DOHH2 (cell line): ENCODE results near the gene CCDC6.

Experiments used
- H3F3A ChIP-seq: fragments of 200-600 bp; sonication (generic), shearing (Covaris generic); 2 replicates; pipeline ENCODE4 v1.6.0; 2016; ENCODE audit warnings: antibody characterized with exemption, mild to moderate bottlenecking; ENCODE audit not compliant: control insufficient read depth, insufficient read depth
- H3K27ac ChIP-seq: fragments of 200-600 bp; sonication (generic); 2 replicates; pipeline ENCODE4 v1.5.1; 2014; ENCODE audit warnings: low read depth, mild to moderate bottlenecking, low read length, moderate library complexity
- H3K27me3 ChIP-seq: fragments of 200-600 bp; sonication (generic); 2 replicates; pipeline ENCODE4 v1.6.1; 2014; ENCODE audit warnings: mild to moderate bottlenecking, low read length, mixed read lengths; ENCODE audit not compliant: control insufficient read depth
- H3K36me3 ChIP-seq: fragments of 200-600 bp; sonication (generic); 2 replicates; pipeline ENCODE4 v1.6.1; 2014; ENCODE audit warnings: mild to moderate bottlenecking, low read length, moderate library complexity, mixed read lengths; ENCODE audit not compliant: control insufficient read depth
- H3K4me1 ChIP-seq: fragments of 200-600 bp; sonication (generic); 2 replicates; pipeline ENCODE4 v1.6.1; 2014; ENCODE audit warnings: mild to moderate bottlenecking, low read length, mixed read lengths; ENCODE audit not compliant: control insufficient read depth
- H3K4me2 ChIP-seq: fragments of 200-600 bp; sonication (generic); 2 replicates; pipeline ENCODE4 v1.6.0; 2014; ENCODE audit warnings: mild to moderate bottlenecking, low read length, moderate library complexity
- H3K4me3 ChIP-seq: fragments of 200-600 bp; sonication (generic); 2 replicates; pipeline ENCODE4 v1.5.1; 2014; ENCODE audit warnings: mild to moderate bottlenecking, low read length, mixed read lengths
- H3K79me2 ChIP-seq: fragments of 200-600 bp; sonication (generic); 2 replicates; pipeline ENCODE4 v1.6.1; 2014; ENCODE audit warnings: mild to moderate bottlenecking, low read length, mixed read lengths; ENCODE audit not compliant: control insufficient read depth
- H3K9me2 ChIP-seq: fragments of 200-600 bp; sonication (generic); replicated peaks from 2 replicates; pipeline ENCODE4 v1.6.1; 2014; ENCODE audit warnings: mild to moderate bottlenecking, low read length, mixed read lengths; ENCODE audit not compliant: control insufficient read depth
- H3K9me3 ChIP-seq: fragments of 200-600 bp; sonication (generic); 2 replicates; pipeline ENCODE4 v1.6.1; 2014; ENCODE audit warnings: antibody characterized with exemption, low read length, mixed read lengths; ENCODE audit not compliant: control insufficient read depth, insufficient read depth
- H4K20me1 ChIP-seq: fragments of 200-600 bp; sonication (generic); 2 replicates; pipeline ENCODE4 v1.6.0; 2014; ENCODE audit warnings: low read depth, mild to moderate bottlenecking, antibody characterized with exemption, low read length, moderate library complexity; ENCODE audit not compliant: control insufficient read depth, insufficient read depth
- EZH2phosphoT487 ChIP-seq: fragments of 200-600 bp; sonication (generic); IDR thresholded peaks from 2 replicates; pipeline ENCODE4 v1.6.1; 2017; ENCODE audit warnings: borderline replicate concordance, mild to moderate bottlenecking, antibody characterized with exemption, low read length, moderate library complexity, mixed read lengths
- TF ChIP-seq, protein P1 (sequence below): fragments of 200-600 bp; sonication (generic); IDR thresholded peaks from one replicate; pipeline ENCODE4 v1.5.1; 2014; ENCODE audit warnings: antibody characterized with exemption, mild to moderate bottlenecking, low read depth, low read length; ENCODE audit not compliant: poor library complexity, severe bottlenecking

Gene CCDC6

GRCh38 chr10:59838085-59838789, 68.1 kb downstream of the CCDC6 start:
- TF ChIP-seq EZH2phosphoT487: no peak
- TF ChIP-seq, protein P1, sequence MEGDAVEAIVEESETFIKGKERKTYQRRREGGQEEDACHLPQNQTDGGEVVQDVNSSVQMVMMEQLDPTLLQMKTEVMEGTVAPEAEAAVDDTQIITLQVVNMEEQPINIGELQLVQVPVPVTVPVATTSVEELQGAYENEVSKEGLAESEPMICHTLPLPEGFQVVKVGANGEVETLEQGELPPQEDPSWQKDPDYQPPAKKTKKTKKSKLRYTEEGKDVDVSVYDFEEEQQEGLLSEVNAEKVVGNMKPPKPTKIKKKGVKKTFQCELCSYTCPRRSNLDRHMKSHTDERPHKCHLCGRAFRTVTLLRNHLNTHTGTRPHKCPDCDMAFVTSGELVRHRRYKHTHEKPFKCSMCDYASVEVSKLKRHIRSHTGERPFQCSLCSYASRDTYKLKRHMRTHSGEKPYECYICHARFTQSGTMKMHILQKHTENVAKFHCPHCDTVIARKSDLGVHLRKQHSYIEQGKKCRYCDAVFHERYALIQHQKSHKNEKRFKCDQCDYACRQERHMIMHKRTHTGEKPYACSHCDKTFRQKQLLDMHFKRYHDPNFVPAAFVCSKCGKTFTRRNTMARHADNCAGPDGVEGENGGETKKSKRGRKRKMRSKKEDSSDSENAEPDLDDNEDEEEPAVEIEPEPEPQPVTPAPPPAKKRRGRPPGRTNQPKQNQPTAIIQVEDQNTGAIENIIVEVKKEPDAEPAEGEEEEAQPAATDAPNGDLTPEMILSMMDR: no peak
- H3K79me2 ChIP-seq: peaks cover 34% of the 10 kb centered on the region
- no peak overlapping the region for H3K4me3 ChIP-seq
- no peaks in the 10 kb centered on the region for H4K20me1 ChIP-seq
- peak overlapping the region; percentile 90 for H3K27ac ChIP-seq
- peaks cover 7% of the 10 kb centered on the region for H3K36me3 ChIP-seq
- peaks cover 30% of the 10 kb centered on the region for H3F3A ChIP-seq
- no peaks in the 10 kb centered on the region for H3K9me3 ChIP-seq
- no peaks in the 10 kb centered on the region for H3K27me3 ChIP-seq
- peaks cover 56% of the 10 kb centered on the region for H3K4me1 ChIP-seq
- peak overlapping the region; percentile 21; the same call in 1 of the 2 replicates for H3K4me2 ChIP-seq
- H3K9me2 ChIP-seq: no peaks in the 10 kb centered on the region

DNA sequence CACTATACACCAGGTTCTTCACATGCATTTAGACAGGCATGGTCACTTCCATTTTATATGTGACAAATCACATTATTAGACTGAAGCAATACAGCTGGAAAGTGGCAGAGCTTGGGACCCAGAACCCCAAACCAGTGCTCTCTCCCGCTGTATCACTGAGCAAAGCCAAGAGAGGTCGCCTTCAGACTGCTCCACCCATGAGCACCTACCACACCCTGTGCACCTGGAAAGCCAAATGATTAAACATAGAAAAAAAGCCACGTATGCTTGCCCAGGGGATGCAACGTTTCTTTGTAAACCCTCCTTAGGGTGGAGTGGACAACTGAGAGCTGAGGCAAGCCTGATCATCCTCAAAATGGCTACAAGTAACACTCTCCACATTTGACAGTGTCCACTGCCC, 72.5 kb downstream of the CCDC6 start:
- no peaks in the 10 kb centered on the region for H3K27me3 ChIP-seq
- peak overlapping the region; percentile 90 for H3K27ac ChIP-seq
- H3K79me2 ChIP-seq: peaks cover 54% of the 10 kb centered on the region
- H3K4me3 ChIP-seq: peak overlapping the region; percentile 60
- peaks cover 37% of the 10 kb centered on the region for H3F3A ChIP-seq
- no peaks in the 10 kb centered on the region for H3K9me3 ChIP-seq
- H3K36me3 ChIP-seq: peaks cover 40% of the 10 kb centered on the region
- H3K9me2 ChIP-seq: no peaks in the 10 kb centered on the region
- peak overlapping the region; percentile 85 for H3K4me2 ChIP-seq
- H3K4me1 ChIP-seq: peaks cover 77% of the 10 kb centered on the region
- TF ChIP-seq EZH2phosphoT487: no peak
- TF ChIP-seq, protein P1: peak; percentile 50
- H4K20me1 ChIP-seq: no peaks in the 10 kb centered on the region

- no peaks in the 10 kb centered on the region for H3K27me3 ChIP-seq
- no peaks in the 10 kb centered on the region for H3K9me2 ChIP-seq
- peaks cover 64% of the 10 kb centered on the region for H3K4me1 ChIP-seq
- 0 out of 2 replicates have a peak overlapping the region, but pooled peaks have one; percentile 20 for H3K4me3 ChIP-seq
- H3K27ac ChIP-seq: peak overlapping the region; percentile 90
- no peaks in the 10 kb centered on the region for H3K9me3 ChIP-seq
- peaks cover 55% of the 10 kb centered on the region for H3K79me2 ChIP-seq
- no peaks in the 10 kb centered on the region for H4K20me1 ChIP-seq
- peak overlapping the region; percentile 85 for H3K4me2 ChIP-seq
- H3F3A ChIP-seq: peaks cover 37% of the 10 kb centered on the region
- H3K36me3 ChIP-seq: peaks cover 48% of the 10 kb centered on the region
- TF ChIP-seq EZH2phosphoT487: no peak
- TF ChIP-seq, protein P1: no peak
Measured at GRCh38 chr10:59832506-59832905, 73.8 kb downstream of the CCDC6 start.
